ENCODE results near the gene SMPD2.

Gene SMPD2

GRCh38 chr6:109434456-109434855 lies 6.1 kb upstream of the SMPD2 start:
- no peak overlapping the region for H3K4me3 ChIP-seq (ENCODE audit: low read depth, low read length)
- no peak for DNase-seq (ENCODE audit: low read depth)
- TF ChIP-seq, protein P1, sequence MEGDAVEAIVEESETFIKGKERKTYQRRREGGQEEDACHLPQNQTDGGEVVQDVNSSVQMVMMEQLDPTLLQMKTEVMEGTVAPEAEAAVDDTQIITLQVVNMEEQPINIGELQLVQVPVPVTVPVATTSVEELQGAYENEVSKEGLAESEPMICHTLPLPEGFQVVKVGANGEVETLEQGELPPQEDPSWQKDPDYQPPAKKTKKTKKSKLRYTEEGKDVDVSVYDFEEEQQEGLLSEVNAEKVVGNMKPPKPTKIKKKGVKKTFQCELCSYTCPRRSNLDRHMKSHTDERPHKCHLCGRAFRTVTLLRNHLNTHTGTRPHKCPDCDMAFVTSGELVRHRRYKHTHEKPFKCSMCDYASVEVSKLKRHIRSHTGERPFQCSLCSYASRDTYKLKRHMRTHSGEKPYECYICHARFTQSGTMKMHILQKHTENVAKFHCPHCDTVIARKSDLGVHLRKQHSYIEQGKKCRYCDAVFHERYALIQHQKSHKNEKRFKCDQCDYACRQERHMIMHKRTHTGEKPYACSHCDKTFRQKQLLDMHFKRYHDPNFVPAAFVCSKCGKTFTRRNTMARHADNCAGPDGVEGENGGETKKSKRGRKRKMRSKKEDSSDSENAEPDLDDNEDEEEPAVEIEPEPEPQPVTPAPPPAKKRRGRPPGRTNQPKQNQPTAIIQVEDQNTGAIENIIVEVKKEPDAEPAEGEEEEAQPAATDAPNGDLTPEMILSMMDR (IDR thresholded peaks at IDR 0.05; ENCODE audit: insufficient read depth, low read depth, low read length, missing control alignments) = no peak

- H3K4me3 ChIP-seq (ENCODE audit: low read depth, low read length) = no peak overlapping the region
- TF ChIP-seq, protein P1 (IDR thresholded peaks at IDR 0.05; ENCODE audit: insufficient read depth, low read depth, low read length, missing control alignments) = no peak
- DNase-seq (ENCODE audit: low read depth) = no peak
These were observed 4.5 kb upstream of the SMPD2 start for GRCh38 chr6:109436041-109436440.

- peak; percentile 54 for DNase-seq (ENCODE audit: low read depth)
- peak overlapping the region; percentile 91 for H3K4me3 ChIP-seq (ENCODE audit: low read depth, low read length)
- TF ChIP-seq, protein P1 (IDR thresholded peaks at IDR 0.05; ENCODE audit: insufficient read depth, low read depth, low read length, missing control alignments) = peak; percentile 9
These were observed 719 bp downstream of the SMPD2 start for GRCh38 chr6:109441069-109441816.

DNA sequence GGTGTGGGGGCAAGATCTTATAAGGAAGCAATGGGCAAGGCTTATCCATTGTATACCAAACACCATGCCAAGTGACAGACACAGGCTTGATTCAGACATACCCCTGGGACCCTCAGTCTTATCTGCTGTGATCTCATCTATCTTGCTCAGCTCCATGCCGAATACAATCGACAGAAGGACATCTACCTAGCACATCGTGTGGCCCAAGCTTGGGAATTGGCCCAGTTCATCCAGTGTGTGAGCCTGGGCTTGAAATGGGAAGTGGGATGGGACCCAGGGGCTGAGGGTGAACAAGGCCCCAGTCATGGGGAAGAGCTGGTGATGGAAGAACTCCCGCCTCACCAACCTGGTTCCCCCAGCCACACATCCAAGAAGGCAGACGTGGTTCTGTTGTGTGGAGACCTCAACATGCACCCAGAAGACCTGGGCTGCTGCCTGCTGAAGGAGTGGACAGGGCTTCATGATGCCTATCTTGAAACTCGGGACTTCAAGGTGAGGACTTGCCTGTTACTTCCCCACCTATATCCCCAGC lies 1.9 kb downstream of the SMPD2 start:
- no peak overlapping the region for H3K4me3 ChIP-seq (ENCODE audit: low read depth, low read length)
- TF ChIP-seq, protein P1 (IDR thresholded peaks at IDR 0.05; ENCODE audit: insufficient read depth, low read depth, low read length, missing control alignments) = no peak
- DNase-seq (ENCODE audit: low read depth) = peak; percentile 4

- TF ChIP-seq, protein P1 (IDR thresholded peaks at IDR 0.05; ENCODE audit: insufficient read depth, low read depth, low read length, missing control alignments) = no peak
- no peak for DNase-seq (ENCODE audit: low read depth)
- no peak overlapping the region for H3K4me3 ChIP-seq (ENCODE audit: low read depth, low read length)
These were observed 3.0 kb downstream of the SMPD2 start for GRCh38 chr6:109443425-109443950.

DNA sequence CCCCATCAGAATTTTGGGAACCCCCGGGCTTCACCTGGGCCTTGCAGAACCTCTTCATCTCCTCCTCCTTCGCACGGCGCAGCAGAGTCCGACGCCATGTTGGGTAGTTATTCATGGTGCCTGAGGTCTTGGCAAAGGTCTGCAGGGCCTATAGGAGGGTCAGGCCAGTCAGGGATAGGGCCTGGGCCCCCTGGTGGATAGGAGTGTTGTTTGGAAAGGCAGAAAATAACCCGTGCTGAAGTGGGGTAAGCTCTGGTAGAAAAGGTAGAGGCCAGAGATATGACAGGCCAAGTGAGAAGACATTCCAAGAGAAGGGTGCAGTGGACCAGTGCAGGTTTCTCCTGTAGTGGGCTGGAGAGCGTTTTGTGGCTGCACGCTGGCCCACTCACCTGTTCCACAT lies 4.9 kb downstream of the SMPD2 start:
- no peak for DNase-seq (ENCODE audit: low read depth)
- TF ChIP-seq, protein P1 (IDR thresholded peaks at IDR 0.05; ENCODE audit: insufficient read depth, low read depth, low read length, missing control alignments) = peak; percentile 8
- H3K4me3 ChIP-seq (ENCODE audit: low read depth, low read length) = no peak overlapping the region
